Mucosa of rectum (tissue), 2 donors: ENCODE results near the gene COMMD1.

Experiments
- H3K27ac ChIP-seq, 2 donors: one replicate each; pipeline ENCODE4 v1.7.0; 2013; ENCODE audit warnings: inconsistent platforms in 2 of 2, low read depth in 2 of 2, low read length in 2 of 2
- H3K27me3 ChIP-seq, 2 donors: one replicate each; pipeline ENCODE4 v1.7.0; 2013; ENCODE audit warnings: low read length in 2 of 2; ENCODE audit not compliant: control insufficient read depth in 2 of 2, insufficient read depth in 2 of 2
- H3K36me3 ChIP-seq, 2 donors: one replicate each; pipeline ENCODE4 v1.7.0; 2013; ENCODE audit warnings: low read length in 2 of 2; ENCODE audit not compliant: control insufficient read depth in 2 of 2, insufficient read depth in 2 of 2
- H3K4me1 ChIP-seq, 2 donors: one replicate each; pipeline ENCODE4 v1.7.0; 2013; ENCODE audit warnings: low read length in 2 of 2, mild to moderate bottlenecking in 1 of 2; ENCODE audit not compliant: control insufficient read depth in 2 of 2, insufficient read depth in 2 of 2
- H3K4me3 ChIP-seq, 2 donors: one replicate each; pipeline ENCODE4 v1.7.0; 2013; ENCODE audit warnings: low read length in 2 of 2
- H3K9ac ChIP-seq, 2 donors: one replicate each; pipeline ENCODE4 v1.7.0; 2013; ENCODE audit warnings: low read length in 2 of 2, low read depth in 1 of 2, mild to moderate bottlenecking in 1 of 2
- H3K9me3 ChIP-seq, 2 donors: one replicate each; pipeline ENCODE4 v1.7.0; 2013; ENCODE audit warnings: low read length in 2 of 2; ENCODE audit not compliant: control insufficient read depth in 2 of 2
- donor health status: healthy.
- donor health status: Normal muscosa, but diverticular disease.

The COMMD1 gene

DNA sequence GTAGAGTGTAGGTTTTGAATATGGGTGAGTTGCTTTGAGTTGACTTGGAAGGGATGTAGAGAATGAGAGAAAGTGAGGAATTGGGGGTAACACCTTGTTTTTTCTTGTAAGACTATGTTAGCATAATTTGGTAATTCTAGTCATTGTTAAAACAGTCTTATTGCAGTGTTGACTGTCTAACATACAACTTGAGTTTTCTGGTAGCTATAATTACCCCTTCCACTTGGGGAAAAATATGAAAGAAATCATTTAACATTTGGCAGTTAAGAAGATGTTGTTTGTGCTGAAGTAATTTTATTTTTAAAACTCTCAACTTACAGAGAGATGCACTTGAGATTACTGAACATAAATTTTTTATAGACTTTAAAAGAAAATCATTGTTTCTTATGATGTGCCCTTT lies 108.2 kb downstream of the COMMD1 start:
- Histone ChIP-seq H3K36me3 (no peaks in the 10 kb centered on the region), H3K4me1 (peaks cover 3 to 6% of the 10 kb centered on the region in 2 donors), H3K9me3 (no peaks in the 10 kb centered on the region), H3K27ac (no peak overlapping the region), H3K27me3 (no peaks in the 10 kb centered on the region), H3K4me3 (no peak overlapping the region), H3K9ac (no peak overlapping the region)

DNA sequence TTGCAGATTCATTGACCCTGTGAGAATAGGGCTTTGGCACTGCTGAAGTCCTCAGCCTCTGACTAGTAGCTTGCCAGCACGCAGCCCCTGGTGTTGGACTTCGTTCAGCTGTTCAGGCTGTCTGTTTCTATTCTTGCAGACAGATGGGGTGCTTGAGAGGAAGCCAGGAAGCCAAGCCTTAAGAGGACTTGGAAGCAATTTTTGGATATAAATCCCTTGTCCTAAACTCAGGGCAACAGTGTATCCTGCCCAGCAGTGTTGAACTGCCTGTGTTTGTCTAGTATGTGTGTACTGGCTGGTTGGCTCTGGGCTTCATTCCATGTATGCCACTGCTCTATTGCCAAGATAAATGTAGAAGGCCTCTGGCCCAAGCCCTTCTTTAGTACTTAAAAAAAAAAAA lies 108.6 kb downstream of the COMMD1 start:
- Histone ChIP-seq H3K36me3 (no peaks in the 10 kb centered on the region), H3K27me3 (no peaks in the 10 kb centered on the region), H3K9me3 (no peaks in the 10 kb centered on the region), H3K4me3 (no peak overlapping the region), H3K9ac (no peak overlapping the region), H3K4me1 (peaks cover 3 to 6% of the 10 kb centered on the region in 2 donors), H3K27ac (no peak overlapping the region)

DNA sequence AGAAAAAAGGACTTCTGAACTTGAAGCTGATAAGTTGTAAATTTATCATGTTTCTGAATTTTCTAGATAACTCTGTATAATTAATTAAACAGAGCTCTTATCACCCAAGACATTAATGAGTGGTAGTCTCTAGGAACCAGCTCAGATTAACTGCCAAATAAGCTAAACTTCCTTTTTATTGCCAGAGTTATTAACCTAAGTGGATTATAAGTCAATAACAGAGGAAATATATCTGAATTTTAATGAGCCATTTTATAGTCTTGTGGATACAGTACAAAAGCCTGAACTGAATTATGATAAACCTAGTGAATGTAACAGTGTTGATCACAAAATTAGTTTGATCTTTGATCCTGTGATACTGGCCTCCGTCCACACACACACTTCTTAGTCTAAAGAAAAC lies 111.5 kb downstream of the COMMD1 start:
- Histone ChIP-seq H3K4me3 (no peak overlapping the region), H3K27ac (no peak overlapping the region), H3K9me3 (no peaks in the 10 kb centered on the region), H3K36me3 (peaks cover 0 to 3% of the 10 kb centered on the region in 2 donors), H3K4me1 (peaks cover 3 to 6% of the 10 kb centered on the region in 2 donors), H3K27me3 (no peaks in the 10 kb centered on the region), H3K9ac (no peak overlapping the region)

DNA sequence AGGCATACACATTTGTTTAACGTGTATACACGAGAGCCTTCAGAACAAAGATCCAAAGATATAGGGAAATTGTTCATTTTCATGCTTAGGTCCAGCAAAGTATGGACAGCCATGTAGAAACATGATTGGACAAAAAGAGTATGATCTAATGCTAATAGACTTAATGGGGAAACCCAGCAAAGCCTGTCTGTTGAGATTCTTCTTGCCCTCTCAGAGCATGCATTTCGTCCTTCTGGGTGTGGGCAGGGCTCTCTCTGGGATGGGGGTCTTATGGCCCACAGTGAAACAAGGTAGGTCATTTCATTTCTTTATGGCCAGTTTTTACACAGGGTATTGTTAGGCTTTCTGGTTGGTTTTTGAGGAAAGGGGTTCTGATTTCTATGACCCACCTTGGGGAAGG lies 124.4 kb downstream of the COMMD1 start:
- Histone ChIP-seq H3K4me3 (no peak overlapping the region), H3K4me1 (no peaks in the 10 kb centered on the region), H3K27ac (no peak overlapping the region), H3K9me3 (no peaks in the 10 kb centered on the region), H3K9ac (no peak overlapping the region), H3K36me3 (no peaks in the 10 kb centered on the region), H3K27me3 (no peaks in the 10 kb centered on the region)

DNA sequence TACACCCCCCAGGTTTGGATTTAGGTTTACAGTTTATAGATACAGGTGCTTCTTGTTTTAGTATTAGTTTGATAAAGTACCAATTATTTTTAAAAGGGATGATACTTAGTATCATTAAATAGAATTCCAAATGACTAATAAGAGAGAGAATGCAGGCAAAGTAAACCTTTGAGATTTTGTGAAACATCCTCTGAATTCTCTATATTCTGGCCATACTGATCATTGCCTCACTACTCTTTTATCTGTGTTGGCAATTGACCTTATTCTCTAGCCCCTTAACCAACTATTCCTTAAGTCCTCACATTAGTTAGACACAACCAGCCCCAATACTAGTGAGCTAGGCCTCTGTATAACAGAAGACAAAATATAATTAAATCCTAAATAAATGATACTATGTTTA lies 125.4 kb downstream of the COMMD1 start:
- H3K4me3 ChIP-seq, result no peak overlapping the region
- H3K27me3 ChIP-seq, result no peaks in the 10 kb centered on the region
- no peak overlapping the region for H3K27ac ChIP-seq
- no peaks in the 10 kb centered on the region for H3K36me3 ChIP-seq
- no peaks in the 10 kb centered on the region for H3K4me1 ChIP-seq
- no peaks in the 10 kb centered on the region for H3K9me3 ChIP-seq
- H3K9ac ChIP-seq, result no peak overlapping the region

DNA sequence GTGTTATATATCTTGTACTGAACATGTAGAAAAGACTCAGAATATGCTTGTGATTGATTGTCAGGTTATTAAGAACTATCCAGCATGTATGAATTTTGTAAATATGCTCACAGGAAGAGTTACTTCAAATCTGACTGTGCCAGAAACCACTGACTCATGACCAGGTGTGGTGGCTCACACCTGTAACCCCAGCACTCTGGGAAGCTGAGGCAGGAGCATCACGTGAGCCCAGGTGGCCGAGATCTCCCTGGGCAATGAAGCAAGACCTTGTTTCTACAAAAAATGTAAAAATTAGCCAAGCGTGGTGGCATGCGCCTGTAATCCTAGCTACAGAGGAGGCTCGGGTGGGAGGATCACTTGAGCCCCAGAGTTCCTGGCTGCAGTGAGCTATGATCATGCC lies 126.6 kb downstream of the COMMD1 start:
- Histone ChIP-seq H3K27ac (no peak overlapping the region), H3K36me3 (no peaks in the 10 kb centered on the region), H3K27me3 (no peaks in the 10 kb centered on the region), H3K9ac (no peak overlapping the region), H3K4me1 (no peaks in the 10 kb centered on the region), H3K9me3 (no peaks in the 10 kb centered on the region), H3K4me3 (no peak overlapping the region)

DNA sequence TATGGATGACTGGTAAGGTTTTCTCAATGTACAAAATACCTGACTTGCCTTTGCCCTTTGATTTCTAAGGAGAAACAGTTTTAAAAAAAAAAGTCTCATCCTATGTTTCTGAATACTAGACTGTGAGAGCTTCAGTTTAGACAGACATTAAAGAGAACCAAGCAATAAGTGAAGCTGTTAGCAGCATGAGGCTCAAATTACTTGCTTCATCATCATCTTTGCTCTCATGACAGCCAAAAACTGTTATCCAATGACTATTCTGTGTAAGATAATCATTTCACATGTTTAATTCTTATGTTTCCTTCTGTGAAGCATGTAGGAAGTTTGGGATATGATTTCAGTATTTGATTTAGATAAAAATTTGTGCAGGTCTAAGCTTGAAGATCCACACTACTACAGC lies 129.2 kb downstream of the COMMD1 start:
- Histone ChIP-seq H3K27me3 (no peaks in the 10 kb centered on the region), H3K9ac (no peak overlapping the region), H3K4me1 (no peaks in the 10 kb centered on the region), H3K4me3 (no peak overlapping the region), H3K27ac (no peak overlapping the region), H3K9me3 (no peaks in the 10 kb centered on the region), H3K36me3 (no peaks in the 10 kb centered on the region)

DNA sequence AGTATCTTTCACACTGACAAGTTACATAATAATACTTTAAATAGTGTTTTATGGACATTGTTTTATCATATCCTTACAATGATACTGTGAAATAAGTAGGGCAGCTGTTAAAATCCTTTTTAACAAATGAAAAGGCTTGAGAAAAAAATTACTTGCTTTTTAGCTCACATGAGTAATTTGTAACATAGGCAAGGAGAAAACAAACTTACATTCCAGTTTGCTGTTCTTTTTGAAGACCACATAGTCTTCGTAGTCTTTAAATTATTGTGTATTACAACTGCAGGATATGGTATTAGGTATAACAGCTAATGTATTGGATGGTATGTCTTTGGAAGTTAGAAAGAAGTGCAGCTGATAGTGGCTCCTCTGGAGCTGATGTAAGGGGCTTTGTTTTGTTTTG lies 130.8 kb downstream of the COMMD1 start:
- H3K27me3 ChIP-seq, result no peaks in the 10 kb centered on the region
- no peaks in the 10 kb centered on the region for H3K4me1 ChIP-seq
- no peaks in the 10 kb centered on the region for H3K36me3 ChIP-seq
- H3K9ac ChIP-seq, result no peak overlapping the region
- H3K9me3 ChIP-seq, result no peaks in the 10 kb centered on the region
- H3K4me3 ChIP-seq, result no peak overlapping the region
- no peak overlapping the region for H3K27ac ChIP-seq

DNA sequence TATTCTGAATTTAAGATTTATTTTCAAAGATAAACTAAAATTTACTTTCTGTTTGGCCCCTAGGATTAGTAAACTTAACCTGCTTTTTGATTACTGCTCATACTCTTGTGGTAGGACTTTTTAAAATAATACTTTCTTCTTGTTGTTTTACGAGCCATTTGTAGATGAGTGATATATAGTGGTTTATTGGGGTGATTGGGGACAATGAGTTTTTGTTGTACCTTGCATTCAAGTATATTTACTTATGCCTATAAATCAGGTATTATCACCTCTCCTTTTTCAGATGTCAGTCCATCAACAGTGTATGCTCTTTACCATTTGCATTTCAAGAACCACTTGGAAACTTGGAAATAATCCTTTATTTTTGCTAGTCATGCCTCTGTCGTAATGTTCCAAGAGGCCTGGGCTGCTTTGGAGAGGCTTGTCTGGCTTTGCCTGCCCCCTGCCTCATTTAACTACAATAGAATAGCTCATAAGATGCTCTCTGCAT lies 131.3 kb downstream of the COMMD1 start:
- H3K9me3 ChIP-seq, result no peaks in the 10 kb centered on the region
- H3K27me3 ChIP-seq, result no peaks in the 10 kb centered on the region
- H3K27ac ChIP-seq, result no peak overlapping the region
- H3K4me3 ChIP-seq, result no peak overlapping the region
- H3K9ac ChIP-seq, result no peak overlapping the region
- H3K4me1 ChIP-seq, result no peaks in the 10 kb centered on the region
- no peaks in the 10 kb centered on the region for H3K36me3 ChIP-seq

DNA sequence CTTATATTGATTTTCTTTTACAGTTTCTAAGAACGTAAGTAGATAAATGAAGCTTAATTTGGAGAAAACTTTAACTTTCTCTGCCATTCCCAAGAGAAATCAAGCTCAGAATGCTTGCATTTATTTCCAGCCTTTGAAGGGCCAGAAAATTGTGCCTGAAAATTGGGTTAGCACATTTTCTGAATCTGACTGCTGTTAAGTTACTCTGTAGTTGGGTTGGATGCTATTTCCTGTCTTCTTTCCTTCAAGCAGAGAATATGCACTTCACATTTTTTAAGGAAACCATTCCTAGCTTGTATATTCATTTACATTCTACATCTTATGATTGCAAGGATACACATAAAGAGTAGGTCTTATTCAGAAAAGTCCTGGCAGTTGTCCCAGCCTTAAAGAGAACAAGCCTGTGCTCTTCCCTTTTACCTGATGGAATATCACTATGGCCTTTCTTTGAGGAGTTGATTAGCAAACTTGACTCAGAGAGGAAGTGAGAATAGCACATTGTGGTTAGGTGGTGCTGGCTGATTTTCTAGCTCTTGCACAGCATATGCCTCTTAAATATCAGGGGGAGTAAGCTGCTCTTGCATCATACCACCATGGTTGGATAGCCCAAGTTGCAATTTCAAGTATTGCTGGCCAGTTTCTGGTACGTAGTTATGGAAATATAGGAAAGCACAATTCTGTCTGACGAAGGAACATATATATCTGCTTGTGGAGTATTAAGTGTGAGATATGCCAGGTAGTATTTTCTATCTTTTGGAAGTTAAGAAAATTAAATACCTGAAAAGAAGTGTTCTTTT lies 133.7 kb downstream of the COMMD1 start:
- H3K27ac ChIP-seq, result no peak overlapping the region
- no peaks in the 10 kb centered on the region for H3K27me3 ChIP-seq
- H3K4me3 ChIP-seq, result no peak overlapping the region
- H3K9ac ChIP-seq, result no peak overlapping the region
- H3K9me3 ChIP-seq, result no peaks in the 10 kb centered on the region
- no peaks in the 10 kb centered on the region for H3K36me3 ChIP-seq
- peaks cover 2 to 5% of the 10 kb centered on the region in 2 donors for H3K4me1 ChIP-seq
